Measurements from ENCODE around the gene IMPACT. TPM values are rescaled to one million over a fixed set of nuclear protein-coding genes. Genes with fewer than 3 reads are reported as not detected.
A peak's percentile ranks its signal among the peaks of the same experiment; 100 is the strongest.

Gene IMPACT, protein sequence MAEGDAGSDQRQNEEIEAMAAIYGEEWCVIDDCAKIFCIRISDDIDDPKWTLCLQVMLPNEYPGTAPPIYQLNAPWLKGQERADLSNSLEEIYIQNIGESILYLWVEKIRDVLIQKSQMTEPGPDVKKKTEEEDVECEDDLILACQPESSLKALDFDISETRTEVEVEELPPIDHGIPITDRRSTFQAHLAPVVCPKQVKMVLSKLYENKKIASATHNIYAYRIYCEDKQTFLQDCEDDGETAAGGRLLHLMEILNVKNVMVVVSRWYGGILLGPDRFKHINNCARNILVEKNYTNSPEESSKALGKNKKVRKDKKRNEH
- total RNA-seq: 8.9 and 11.1 TPM in 2 replicates
- 19.2 TPM for total RNA-seq (2013)
- polyA plus RNA-seq: 5.0 and 6.6 TPM in 2 replicates
- polyA minus RNA-seq: 5.0 and 6.8 TPM in 2 replicates

DNA sequence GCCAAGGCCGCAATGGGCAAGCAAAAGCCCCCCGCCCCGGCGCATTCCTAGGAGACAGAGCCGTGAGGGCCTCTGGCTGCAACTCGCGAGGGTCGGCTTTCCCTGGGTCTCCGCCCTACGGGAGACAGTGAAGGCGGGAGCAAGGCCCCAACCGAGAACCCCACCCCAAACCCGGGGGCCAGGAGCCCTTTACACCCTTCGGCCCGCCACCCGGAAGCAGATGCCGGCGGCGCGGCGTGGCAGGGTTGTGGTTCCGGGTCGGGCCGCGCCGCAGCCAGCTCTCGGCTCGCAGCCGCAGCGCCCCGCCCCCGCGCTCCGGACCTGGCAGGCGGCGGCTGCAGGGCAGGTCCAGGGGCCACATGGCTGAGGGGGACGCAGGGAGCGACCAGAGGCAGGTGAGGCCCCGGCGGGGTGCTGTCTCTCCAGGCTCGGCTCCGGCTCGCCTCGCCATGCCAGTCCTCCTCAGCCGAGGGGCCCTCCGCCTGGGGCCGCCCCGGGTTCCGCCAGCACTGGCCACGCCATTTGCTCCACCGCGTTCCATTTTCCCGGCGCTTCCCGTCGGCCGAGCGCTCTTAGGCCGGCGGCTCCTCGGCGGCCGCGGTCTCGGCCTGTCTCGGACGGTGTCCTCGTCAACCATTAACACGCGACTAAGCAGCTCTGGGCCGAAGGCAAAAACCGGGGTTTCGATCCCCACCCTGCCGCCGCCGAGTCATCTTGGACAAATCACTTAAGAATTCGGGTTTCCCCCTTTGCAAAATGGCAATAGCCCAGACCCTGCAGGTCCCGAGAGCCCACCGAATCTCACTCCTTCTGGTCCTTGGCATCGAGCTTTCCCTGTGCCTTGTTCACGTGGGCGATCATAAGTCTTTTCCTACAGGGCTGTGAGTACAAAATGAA, at the start of gene IMPACT:
TSS of gene IMPACT (plus strand) at position 273 of the 897 bp plus-strand sequence. CDS start at position 360, 87 bp downstream.
- H3K27ac Mint-ChIP-seq: peak within 1 kb of the TSS; percentile 92
- 3% methylated on average over 82 of the region's 82 CpGs for WGBS (ENCODE audit: insufficient coverage)
- DNase-seq (peak; percentile 90), ATAC-seq (ENCODE audit: low read depth) (peak; percentile 82)
- H3K27me3 Mint-ChIP-seq: peaks cover 28% of the 10 kb centered on the region
- Histone ChIP-seq H4K20me1 (ENCODE audit: control insufficient read depth, insufficient read depth, low read length, poor library complexity, severe bottlenecking) (no peaks in the 10 kb centered on the region), H3K4me2 (replicated peaks; ENCODE audit: low read depth, low read length, poor library complexity, severe bottlenecking) (peak within 1 kb of the TSS; percentile 87), H3K9ac (ENCODE audit: low read length) (peak within 1 kb of the TSS; percentile 85), H2AFZ (ENCODE audit: insufficient read depth, low read depth, low read length, poor library complexity, severe bottlenecking) (peak within 1 kb of the TSS; percentile 100), H3K27me3 (replicated peaks in 1 of 4; ENCODE audit: control extremely low read depth in 1 of 4, control insufficient read depth in 3 of 4, insufficient read depth in 4 of 4, low read length in 3 of 4) (peaks cover 0 to 19% (median 11%) of the 10 kb centered on the region in 4 experiments), H3K27ac (ENCODE audit: low read length in 2 of 2) (peak within 1 kb of the TSS; percentile 48 to 60), H3K9me3 (ENCODE audit: control extremely low read depth in 1 of 3, control insufficient read depth in 2 of 3, insufficient read depth in 1 of 3, low read length in 2 of 3) (peaks cover 1 to 5% (median 2%) of the 10 kb centered on the region in 3 donors), H3K36me3 (replicated peaks in 1 of 2; ENCODE audit: control extremely low read depth in 1 of 2, control insufficient read depth in 1 of 2, extremely low read depth in 1 of 2, insufficient read depth in 2 of 2, low read length in 1 of 2) (no peaks in the 10 kb centered on the region), H3K4me1 (ENCODE audit: control insufficient read depth in 2 of 2, insufficient read depth in 2 of 2, low read length in 2 of 2) (peaks cover 12 to 13% of the 10 kb centered on the region in 2 donors), H3K4me3 (ENCODE audit: control extremely low read depth in 1 of 5, extremely low read depth in 1 of 5, insufficient read depth in 1 of 5, low read depth in 2 of 5, low read length in 4 of 5) (peak within 1 kb of the TSS; percentile 66 to 94 (median 79)), H3K79me2 (ENCODE audit: control insufficient read depth, insufficient read depth, low read length) (peaks cover 2% of the 10 kb centered on the region)
- intact Hi-C loops (cut with micrococcal nuclease): loop anchor here (2.0 to 10.0 kb wide), 2 partner anchors 28 to 452 kb away; no protein-coding TSS in a partner anchor
- CTCF ChIA-PET: interaction anchor here (1.0 kb wide), 1 partner anchor 62 kb away, joined by 4 read pairs; no protein-coding TSS in a partner anchor
- peaks cover 3% of the 10 kb centered on the region for H3K9me3 Mint-ChIP-seq (ENCODE audit: insufficient read depth)
- peaks cover 14% of the 10 kb centered on the region for H3K4me1 Mint-ChIP-seq
- POLR2A ChIA-PET: interaction anchor here (0.9 kb wide), 1 partner anchor 29 kb away, joined by 3 read pairs; the partner anchor contains the start of gene OSBPL1A
- peak within 1 kb of the TSS; percentile 93 for H3K4me3 Mint-ChIP-seq
- no peak for TF ChIP-seq EZH2 (IDR thresholded peaks at IDR 0.05; ENCODE audit: borderline replicate concordance, insufficient read depth, low read depth, low read length, poor library complexity, severe bottlenecking)
- TF ChIP-seq, protein P1, sequence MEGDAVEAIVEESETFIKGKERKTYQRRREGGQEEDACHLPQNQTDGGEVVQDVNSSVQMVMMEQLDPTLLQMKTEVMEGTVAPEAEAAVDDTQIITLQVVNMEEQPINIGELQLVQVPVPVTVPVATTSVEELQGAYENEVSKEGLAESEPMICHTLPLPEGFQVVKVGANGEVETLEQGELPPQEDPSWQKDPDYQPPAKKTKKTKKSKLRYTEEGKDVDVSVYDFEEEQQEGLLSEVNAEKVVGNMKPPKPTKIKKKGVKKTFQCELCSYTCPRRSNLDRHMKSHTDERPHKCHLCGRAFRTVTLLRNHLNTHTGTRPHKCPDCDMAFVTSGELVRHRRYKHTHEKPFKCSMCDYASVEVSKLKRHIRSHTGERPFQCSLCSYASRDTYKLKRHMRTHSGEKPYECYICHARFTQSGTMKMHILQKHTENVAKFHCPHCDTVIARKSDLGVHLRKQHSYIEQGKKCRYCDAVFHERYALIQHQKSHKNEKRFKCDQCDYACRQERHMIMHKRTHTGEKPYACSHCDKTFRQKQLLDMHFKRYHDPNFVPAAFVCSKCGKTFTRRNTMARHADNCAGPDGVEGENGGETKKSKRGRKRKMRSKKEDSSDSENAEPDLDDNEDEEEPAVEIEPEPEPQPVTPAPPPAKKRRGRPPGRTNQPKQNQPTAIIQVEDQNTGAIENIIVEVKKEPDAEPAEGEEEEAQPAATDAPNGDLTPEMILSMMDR (IDR thresholded peaks at IDR 0.05): no peak
